ENCODE results near the gene LSM6.

LSM6 gene

DNA sequence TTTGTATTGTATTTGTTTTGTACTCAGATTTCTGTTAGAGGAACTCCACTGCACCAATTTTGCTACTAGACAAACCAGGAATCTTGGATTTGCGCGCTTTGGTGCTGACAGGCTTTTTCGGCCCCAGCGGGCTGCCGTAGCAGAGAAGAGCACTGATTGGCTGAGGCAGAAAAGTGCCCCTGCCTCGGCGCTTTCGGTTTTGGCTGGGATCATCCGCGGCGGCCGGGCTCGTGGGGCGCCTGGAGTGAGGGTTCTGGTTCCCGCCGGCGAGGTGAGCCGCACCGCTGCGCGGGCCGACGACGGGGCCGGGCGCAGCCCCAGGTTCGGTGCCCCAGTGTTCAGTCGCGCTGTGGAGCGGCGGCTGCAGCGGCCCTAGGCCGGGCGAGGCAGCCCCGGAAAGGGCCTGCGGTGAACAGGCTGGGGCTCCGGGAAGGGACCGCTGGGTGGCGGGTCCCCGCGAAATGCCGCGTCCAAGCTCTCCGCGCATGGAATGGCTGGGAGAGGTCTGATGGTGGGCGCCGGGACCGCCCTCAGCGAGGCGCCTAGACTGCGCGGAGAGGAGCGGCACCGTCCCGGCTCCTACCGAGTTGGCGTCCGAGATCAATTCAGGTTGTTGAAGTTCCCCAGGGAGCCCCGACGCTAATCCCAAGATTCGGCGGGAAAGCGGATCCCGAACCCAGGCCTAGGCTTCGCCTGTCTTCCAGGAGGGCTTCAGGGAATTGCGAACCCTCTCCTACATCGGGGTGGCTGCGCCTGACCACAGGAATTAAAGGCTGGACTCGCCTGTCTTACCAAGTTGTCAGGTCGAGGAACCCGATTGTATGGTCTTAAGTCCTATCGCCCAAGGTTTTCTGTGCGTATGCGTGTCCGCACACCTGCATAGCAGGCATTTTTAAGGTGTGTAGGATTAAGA, at the start of gene LSM6:
LSM6 (plus strand) TSS at position 178 of the 913 bp plus-strand sequence. CDS start 7,204 bp downstream, outside the sequence.
- DNase-seq (ENCODE audit: low read depth in 2 of 2) = peak; percentile 71 to 74

DNA sequence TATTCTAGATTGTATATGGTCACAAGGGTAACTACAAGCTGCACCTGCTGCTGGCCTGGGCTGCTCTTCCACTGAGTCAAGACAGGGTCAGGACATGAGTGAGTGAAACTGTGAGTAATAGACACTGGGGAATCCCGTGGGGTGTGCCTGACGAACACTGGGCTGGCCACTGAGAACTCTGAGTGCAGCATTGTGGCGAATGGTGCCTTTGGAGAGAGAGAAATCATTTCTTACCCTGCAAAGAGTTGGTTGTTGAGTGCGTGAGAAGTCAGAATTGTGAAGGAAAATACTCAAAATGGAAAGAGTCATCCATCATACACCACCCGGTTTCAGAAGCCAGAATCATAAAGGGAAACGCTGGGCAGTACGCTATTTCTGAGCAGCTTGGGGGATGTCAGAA, 43.1 kb upstream of the LSM6 start:
- DNase-seq (ENCODE audit: low read depth in 2 of 2) = no peak

DNA sequence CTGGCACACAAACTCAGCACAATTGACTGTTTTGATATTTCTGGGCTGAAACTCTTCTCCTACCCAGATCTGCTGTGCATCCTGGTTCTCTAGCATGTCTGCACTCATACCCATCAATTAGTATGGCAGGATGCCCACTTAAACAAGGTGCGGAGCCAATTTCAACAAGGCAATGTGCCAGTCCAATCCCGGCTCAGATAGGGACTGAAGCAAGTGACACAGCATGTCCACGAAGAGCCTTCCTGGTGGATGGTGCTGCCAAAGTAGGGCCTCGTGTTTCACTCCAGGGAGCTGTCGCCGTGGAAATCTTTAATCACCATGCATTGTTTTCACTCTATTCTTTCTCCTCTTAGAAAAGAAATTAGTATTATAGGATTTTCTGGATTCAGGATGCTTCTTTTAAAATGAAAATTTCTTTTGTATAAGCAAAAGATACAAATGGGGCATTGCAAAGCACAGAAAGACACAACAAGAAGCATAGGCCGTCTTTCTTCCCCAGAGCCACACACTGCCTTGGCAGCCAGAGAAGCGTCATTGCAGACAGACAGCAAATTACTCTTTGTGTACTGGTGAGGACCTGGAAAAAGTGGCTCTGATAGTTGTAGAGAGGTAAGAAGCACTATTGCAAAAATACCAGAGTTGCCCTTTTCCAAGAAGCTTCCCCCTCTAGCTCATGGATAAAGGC, 40.6 kb upstream of the LSM6 start:
- DNase-seq (ENCODE audit: low read depth in 2 of 2) = no peak

DNA sequence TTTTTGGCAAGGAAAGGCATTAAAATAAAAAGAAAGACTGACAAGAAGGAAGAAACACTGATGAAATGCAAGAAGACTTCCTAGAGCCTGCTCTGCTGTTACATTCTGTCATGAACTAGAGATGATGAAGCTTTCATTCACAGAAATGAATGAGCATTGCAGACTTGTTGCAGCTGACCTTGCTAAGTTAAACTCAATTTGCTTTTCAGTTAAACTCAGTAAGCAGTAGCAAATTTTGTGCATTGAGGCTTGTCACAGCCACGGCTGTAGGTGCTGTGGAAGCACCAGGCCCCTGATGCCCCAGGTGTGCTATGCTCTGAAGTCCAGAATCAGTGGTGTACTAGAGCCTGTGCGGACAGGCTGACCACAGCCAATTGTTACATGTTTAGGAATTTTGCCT, 39.6 kb upstream of the LSM6 start:
- no peak for DNase-seq (ENCODE audit: low read depth in 2 of 2)

DNA sequence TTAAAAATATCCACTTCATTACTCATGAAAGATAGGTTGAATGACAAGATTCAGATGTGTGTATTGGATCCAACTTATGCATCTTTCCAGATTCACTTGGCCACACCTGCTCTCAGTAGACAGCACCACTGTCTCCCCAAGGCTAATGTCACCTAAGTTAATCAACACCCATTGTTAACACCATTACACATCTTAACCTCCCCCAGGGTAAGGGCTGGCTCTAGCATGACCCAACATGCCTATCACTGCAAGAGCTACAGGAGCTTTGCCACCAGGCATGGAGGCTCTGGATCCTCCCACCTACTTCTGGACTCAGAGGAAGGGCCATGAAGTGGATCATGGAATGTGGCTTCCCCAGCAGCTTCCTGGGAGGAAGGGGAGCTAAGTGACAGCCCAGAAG, 32.8 kb upstream of the LSM6 start:
- DNase-seq (ENCODE audit: low read depth in 2 of 2) = no peak

DNA sequence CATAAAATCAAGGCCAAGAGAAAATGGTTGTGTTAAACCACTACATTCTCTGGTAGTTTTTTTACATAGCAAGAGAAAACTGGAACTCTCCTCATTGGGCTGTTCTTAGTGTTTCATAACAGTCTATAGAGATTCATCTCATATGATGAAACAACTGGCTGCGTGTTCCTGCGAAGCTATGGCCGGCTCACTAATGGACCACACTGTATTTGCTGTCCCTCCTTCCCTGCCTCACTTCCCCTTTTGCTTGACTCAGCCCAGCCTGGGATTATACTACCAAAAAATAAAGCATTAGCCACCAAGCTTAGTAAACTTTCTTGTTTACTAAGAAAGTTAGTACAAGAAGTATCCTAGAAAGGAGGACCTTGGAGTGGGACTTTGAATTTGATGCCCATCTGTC, 31.6 kb upstream of the LSM6 start:
- no peak for DNase-seq (ENCODE audit: low read depth in 2 of 2)

DNA sequence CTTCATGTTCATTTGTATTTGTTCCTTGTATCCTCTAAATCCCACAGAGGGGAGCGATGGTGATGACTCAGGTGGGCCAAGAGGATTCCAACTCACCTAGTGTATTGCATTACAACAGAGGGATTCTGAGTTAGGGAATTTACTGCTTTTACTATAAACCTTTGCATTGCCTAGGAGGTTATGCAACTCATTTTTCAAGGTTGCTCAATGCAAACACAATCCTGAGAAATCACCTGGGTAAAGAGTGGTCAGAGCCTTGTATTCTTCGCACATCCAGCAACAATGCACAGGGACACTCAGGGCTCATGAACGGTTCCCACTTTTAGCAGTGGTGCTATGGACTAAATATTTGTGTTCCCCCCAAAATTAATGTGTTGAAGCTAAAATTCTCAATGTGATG, 28.6 kb upstream of the LSM6 start:
- no peak for DNase-seq (ENCODE audit: low read depth in 2 of 2)

DNA sequence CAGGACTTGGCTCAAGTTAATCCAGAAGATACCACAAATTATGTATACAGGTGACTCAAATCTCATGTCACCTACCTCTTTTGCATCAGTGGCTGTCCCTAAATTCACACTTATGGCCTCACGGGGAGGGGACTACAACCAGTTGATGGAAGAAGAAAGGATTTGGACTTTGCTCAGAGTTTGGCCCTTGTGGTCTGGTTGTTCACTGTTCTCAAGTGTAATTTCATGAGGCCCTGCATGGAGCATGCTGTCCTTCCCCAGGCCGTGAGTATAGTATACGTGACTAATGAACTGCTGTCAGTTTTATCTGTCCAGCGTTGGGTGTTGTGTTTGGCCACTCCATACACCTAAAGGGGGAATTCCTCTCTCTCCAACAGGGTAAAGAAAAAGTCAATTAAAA, 27.5 kb upstream of the LSM6 start:
- DNase-seq (ENCODE audit: low read depth in 2 of 2) = no peak

DNA sequence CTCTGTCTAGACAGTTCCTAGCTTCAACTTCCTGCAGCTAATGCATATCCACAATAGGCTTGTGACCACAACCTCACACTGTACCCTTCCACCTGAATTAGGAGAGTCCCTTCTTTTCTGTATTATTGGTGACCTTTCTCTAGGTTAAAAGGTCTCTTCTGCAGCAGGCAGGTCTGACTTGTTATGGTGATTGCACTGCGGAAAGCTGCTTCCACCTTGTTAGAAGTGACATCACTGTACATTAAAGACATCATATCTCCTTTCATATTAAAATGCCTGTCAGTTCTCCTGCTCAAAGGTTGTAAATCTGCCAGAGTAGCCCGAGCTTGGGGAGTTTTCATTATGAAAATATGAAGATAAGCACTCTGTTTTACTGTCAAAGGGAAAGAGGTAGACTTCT, 21.5 kb upstream of the LSM6 start:
- DNase-seq (ENCODE audit: low read depth in 2 of 2) = no peak

DNA sequence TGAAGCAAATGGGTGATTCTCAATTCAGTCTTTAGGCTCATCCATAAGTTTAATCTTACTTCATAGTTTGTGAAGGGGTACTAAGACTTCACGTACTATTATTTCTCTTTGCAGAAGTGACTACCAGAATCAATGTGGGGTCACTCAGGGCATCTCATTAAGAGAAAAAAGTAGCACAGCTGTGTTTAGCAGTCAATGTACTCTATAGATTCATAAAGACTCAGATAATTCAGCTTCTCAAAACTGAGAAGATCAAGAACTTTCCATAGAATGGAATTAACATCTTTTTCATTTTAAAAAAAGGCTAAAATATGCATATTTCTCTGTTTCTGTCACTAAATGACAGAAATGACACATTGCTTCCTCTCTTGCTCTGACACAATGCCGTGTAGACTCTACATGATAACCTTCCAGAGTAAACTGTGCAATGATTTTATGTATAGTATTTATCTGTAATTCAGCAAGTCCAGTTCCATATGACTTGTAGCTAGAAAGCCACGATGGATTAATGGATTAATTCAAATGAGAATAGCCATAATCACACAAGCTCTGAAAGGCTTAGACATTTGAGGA, 20.3 kb upstream of the LSM6 start:
- no peak for DNase-seq (ENCODE audit: low read depth in 2 of 2)

DNA sequence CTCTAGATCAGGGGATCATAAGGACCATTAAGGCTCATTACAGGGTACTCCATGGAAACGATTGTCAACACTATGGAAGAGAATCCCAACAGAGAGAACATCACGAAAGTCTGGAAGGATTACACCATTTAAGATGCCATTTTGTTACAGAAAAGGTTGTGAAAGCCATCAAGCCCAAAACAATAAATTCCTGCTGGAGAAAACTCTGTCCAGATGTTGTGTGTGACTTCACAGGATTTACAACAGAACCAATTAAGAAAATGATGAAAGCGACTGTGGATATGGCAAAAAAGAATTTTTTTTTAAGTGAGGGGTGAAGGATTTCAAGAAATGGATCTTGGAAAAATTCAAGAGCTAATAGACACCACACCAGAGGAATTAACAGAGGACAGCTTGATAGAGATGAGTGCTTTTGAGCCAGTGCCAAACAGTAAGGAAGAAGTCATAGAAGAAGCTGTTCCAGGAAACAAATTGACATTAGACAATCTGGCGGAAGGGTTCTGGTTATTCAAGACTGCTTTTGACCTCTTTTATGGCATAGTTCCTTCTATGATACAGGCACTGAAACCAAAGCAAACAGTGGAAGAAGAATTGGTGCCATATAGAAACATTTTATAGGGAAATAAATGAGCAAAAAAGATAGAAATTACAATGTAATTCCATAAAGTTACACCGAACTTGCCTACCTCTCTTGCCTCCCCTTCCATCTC, 17.3 kb upstream of the LSM6 start:
- DNase-seq (ENCODE audit: low read depth in 2 of 2) = no peak

DNA sequence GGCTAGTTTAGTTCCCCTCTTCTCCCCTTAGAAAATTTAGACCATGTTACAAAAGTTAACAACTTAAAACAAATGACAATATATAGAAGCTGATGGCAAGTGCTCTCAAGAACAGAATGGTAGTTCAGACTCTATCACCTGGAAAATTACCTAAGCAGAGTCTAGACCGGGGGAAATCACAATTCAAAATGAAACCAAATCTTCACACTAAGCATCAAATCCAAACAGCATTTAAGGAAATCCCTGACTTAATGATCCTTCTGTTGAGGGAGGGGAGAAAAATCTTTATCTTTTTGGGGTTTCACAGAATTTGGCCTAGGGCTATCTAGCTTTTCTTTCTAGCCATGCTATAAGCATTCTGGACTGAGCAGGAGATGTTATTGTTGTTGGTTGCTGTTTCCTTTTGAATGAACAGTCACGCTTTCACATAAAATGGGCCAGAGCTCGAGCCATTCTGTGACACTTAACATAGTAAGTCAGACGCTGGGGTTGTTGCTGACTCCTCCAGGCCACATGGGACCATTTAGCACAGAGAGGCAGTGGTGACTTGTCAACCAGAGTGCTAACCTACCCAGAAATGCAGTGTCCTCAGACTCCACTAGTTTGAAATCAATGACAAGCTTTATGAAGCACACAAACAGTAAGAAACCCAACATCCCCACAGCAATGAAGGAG, 16.0 kb upstream of the LSM6 start:
- DNase-seq (ENCODE audit: low read depth in 2 of 2) = no peak

DNA sequence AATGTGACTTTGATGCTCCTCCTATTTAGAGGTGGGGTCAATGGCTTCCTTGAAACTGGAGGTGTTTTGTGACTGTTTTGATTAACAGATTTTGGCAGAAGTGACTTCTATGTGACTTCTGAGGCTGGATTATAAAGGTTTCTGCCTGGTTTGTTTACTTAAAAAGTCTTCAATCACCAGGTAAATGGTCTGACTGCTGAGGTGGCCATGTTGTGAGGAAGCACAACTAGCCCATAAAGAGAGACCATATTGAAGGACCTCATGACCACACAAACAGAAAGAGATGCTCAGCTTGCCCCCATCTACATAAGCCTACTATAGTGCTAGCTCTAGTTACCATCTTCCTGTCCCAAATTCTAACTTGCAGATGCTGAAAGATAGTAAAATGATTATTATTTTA, 14.3 kb upstream of the LSM6 start:
- no peak for DNase-seq (ENCODE audit: low read depth in 2 of 2)

DNA sequence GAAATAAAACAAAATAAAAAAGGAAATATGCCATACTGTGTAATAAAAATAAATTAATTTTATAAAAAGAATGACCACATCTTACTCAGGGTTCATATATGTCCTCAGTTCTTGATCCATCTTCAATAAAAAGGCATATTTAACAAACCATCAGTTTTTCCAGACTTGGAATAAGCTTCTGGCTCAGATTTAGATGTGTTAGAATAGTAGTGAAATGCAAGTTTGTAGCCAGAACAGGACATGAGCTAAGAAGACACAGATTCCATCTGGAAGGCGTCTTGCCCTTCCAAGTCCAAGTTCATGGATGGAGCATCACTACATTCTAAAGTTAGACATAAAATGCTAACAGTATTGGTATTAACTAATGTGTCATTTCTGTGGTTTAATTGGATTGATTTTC, 10.3 kb upstream of the LSM6 start:
- no peak for DNase-seq (ENCODE audit: low read depth in 2 of 2)

DNA sequence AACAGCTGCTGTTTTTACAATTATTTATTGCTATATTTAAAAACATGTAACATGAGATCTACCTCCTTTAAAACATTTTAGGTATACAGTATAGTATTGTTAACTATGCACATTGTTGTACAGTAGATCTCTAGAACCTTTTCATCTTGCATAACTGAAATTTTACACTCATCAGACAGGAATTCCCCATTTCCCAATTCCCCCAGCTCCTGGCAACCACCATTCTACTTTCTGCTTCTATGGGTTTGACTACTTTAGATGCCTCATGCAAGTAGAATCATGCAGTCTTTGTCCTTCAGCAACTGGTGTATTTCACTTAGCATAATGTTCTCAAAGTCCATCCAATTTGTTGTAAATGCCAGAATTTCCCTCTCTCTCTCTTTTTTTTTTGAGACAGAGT, 9.7 kb upstream of the LSM6 start:
- DNase-seq (ENCODE audit: low read depth in 2 of 2) = no peak

DNA sequence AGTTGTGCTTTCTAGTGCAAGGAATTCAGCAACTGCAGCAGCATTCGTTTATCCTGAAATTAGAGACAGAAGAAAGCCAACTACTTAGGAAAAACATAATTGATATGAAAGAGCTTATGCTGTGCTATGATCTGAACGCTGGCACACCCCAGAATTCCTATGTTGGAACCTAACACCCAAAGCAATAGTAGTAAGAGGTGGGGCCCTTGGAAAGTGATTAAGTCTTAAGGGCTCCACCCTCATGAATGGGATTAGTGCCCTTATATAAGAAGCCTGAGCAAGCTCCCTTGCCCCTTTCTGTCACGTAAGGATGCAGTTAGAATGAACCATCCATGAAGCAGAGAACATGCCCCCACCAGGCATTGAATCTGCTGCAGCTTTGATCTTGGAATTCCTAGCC, 5.4 kb upstream of the LSM6 start:
- no peak for DNase-seq (ENCODE audit: low read depth in 2 of 2)

DNA sequence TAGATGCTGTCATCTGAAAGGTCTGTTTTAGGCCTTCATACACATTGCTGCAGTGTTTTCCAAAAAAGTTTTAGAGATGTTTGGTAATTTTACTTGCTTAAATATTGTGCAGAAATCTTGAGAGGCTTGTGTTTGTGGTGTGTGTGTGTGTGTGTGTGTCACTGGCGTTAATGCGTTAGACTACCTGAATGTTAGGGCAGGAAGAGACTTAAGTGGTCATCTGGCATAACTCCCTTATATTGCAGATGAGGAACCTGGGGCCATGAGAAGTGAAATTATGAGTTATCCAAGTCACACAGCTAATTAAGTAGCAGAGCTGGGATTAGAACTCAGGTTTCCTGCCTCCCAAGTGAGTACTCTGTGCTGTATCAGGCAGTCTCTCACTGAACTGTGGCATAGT, 1.4 kb downstream of the LSM6 start:
- no peak for DNase-seq (ENCODE audit: low read depth in 2 of 2)

DNA sequence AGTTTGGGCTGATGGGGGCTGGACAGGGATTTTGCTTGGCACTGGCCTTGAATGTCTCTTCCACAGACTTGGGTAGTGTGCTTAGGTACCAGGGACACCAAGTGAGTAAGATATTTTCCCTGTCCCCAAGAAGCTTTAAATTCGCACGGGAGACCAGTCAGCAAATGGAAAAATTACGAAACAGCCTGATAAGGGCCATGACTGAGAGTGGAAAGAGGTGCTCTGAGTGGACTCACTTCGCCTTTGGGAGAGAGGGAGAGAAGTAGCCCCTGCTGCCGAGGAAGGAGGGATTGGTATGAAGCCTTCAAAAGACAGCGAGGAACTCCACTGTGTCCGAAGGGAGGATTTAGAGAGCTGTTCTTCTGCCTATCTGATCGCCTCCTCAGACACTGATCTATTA, 2.6 kb downstream of the LSM6 start:
- no peak for DNase-seq (ENCODE audit: low read depth in 2 of 2)

DNA sequence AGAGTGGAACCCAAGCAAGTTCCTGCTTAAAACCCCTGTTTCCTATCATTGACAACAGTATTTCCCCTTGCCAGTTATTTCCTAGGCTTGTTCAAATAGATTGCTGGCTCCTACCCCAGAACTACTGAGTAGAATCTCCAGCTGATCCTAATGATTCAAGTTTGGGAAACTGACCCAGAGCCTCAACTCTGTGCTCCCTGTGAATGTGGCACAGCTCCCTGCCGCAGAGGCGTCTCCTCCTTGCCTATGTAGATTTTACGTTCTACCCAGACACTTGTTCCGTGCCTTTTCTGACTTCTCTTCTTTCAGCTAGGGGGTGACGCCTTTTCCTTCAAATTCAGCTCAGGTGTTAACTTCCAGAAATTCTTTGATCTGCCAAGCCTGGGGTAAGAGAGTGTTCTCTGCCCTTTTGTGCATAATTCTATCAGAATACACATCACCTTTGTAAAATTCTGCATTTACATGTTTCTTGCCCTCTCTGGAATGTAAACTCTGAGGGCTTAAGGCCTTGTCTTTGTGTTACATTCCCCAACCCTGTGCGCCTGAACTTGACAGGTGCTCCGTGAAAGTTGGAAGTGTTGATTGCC, 4.4 kb downstream of the LSM6 start:
- no peak for DNase-seq (ENCODE audit: low read depth in 2 of 2)

DNA sequence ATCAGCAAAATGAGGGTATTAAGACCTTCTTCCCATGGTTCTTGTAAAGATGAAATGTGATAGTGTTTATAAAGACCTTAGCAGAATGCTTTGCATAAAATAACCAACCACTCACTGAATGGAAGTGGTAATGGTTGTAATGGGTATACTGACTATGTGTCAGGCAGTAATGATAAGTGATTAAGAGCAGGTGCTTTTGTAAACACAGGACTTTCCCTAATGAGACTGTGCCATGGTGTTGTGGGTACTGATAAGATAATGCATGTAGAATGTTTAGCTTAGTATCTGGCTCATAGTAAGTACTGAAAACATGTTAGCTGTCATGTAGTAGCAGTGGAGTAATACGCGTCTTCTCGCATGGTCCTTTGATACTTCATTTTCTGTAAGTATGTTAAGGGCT, 6.9 kb downstream of the LSM6 start:
- DNase-seq (ENCODE audit: low read depth in 2 of 2) = no peak

DNA sequence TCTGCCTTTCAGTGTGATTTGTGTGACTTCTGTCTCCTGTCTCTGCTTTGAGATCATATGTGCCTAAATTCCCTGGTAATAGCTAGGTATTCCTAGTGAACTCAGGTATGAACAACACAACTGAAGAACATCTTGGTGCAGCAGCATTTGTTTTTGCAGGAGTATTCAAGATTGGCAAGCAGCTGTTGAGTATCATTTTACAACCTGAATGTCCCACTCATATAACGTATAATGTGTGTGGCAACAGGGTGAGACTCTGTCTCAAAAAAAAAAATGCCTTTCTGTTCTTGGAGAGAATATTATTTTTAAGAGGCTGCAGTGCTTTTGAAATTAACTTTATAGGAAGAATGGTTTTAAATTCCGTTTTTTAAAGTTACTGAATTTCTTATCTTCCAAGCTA, 7.7 kb downstream of the LSM6 start:
- DNase-seq (ENCODE audit: low read depth in 2 of 2) = no peak
